ENCODE measurements around the gene KCNAB1.

DNA sequence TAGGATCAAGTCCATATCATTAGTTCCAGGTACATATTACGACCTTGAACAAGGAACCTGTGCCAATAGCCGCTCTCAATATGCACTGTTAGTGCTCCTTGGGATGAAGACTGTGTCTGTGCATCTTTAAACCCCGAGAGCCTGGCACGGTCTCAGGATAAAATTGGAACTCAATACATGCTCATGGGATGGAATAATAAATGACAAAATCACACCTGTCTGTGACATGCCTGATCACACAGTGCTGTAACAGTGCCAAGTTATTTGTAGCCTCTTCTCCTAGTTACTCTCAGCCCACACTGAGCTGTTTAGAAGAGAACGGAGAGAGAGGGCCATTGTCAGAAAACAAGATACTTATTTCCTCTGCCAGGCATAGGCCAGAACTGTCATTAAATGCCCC lies 352.3 kb downstream of the KCNAB1 start:
- TF ChIP-seq FOXA1 (IDR thresholded peaks at IDR 0.05) (no peak), L3MBTL2 (conservative IDR thresholded peaks at IDR 0.05) (no peak), HDGF (IDR thresholded peaks at IDR 0.05; ENCODE audit: borderline replicate concordance) (no peak), FOXM1 (IDR thresholded peaks at IDR 0.05; ENCODE audit: borderline replicate concordance) (no peak), ELF4 (IDR thresholded peaks at IDR 0.05) (no peak), FOXK2 (IDR thresholded peaks at IDR 0.05) (no peak), SP1 (IDR thresholded peaks at IDR 0.05) (no peak), NFRKB (IDR thresholded peaks at IDR 0.05) (no peak), ZNF384 (IDR thresholded peaks at IDR 0.05) (no peak), ARNT (IDR thresholded peaks at IDR 0.05) (no peak), CTBP1 (IDR thresholded peaks at IDR 0.05; ENCODE audit: borderline replicate concordance) (no peak), BHLHE40 (IDR thresholded peaks at IDR 0.05; ENCODE audit: borderline replicate concordance) (no peak)
- TF ChIP-seq, protein P1, sequence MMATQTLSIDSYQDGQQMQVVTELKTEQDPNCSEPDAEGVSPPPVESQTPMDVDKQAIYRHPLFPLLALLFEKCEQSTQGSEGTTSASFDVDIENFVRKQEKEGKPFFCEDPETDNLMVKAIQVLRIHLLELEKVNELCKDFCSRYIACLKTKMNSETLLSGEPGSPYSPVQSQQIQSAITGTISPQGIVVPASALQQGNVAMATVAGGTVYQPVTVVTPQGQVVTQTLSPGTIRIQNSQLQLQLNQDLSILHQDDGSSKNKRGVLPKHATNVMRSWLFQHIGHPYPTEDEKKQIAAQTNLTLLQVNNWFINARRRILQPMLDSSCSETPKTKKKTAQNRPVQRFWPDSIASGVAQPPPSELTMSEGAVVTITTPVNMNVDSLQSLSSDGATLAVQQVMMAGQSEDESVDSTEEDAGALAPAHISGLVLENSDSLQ (IDR thresholded peaks at IDR 0.05) = no peak

Data from HEK293T (cell line).